Right hindlimb (tissue), 1 donor: ENCODE measurements around the gene PDCD1.
"Not testable (repeated sequence)": the region's sequence is repeated elsewhere in the genome, so short reads cannot be mapped to it uniquely, and the experiment has no call there.

Experiments used
- DNase-seq: peaks from one replicate; pipeline ENCODE4 v3.0.0-alpha.2; 2018

Gene PDCD1

GRCh38 chr2:241823531-241824437, 34.9 kb downstream of the PDCD1 start:
- peak; percentile 10 for DNase-seq

- peak; percentile 11 for DNase-seq
Measured at GRCh38 chr2:241822264-241822623, 36.5 kb downstream of the PDCD1 start.

GRCh38 chr2:241821460-241822263, 37.0 kb downstream of the PDCD1 start:
- DNase-seq: peak; percentile 12

GRCh38 chr2:241820625-241821384, 37.9 kb downstream of the PDCD1 start:
- peak; percentile 7 for DNase-seq

- DNase-seq: not testable (repeated sequence)
Measured at GRCh38 chr2:241819947-241820624, 38.6 kb downstream of the PDCD1 start.

- DNase-seq: peak; percentile 5
Measured at GRCh38 chr2:241818943-241819270, 39.8 kb downstream of the PDCD1 start.

- peak; percentile 5 for DNase-seq
Measured at GRCh38 chr2:241818229-241818942, 40.3 kb downstream of the PDCD1 start.

GRCh38 chr2:241817821-241818215, 40.9 kb downstream of the PDCD1 start:
- not testable (repeated sequence) for DNase-seq

GRCh38 chr2:241817126-241817820, 41.4 kb downstream of the PDCD1 start:
- DNase-seq: peak; percentile 15

- DNase-seq: no peak
Measured at GRCh38 chr2:241816431-241817121, 42.1 kb downstream of the PDCD1 start.

GRCh38 chr2:241815477-241816430, 42.9 kb downstream of the PDCD1 start:
- peak; percentile 21 for DNase-seq

GRCh38 chr2:241814643-241815476, 43.8 kb downstream of the PDCD1 start:
- DNase-seq: peak; percentile 16

GRCh38 chr2:241814393-241814642, 44.4 kb downstream of the PDCD1 start:
- no peak for DNase-seq

GRCh38 chr2:241813644-241814392, 44.9 kb downstream of the PDCD1 start:
- no peak for DNase-seq

GRCh38 chr2:241812730-241813643, 45.7 kb downstream of the PDCD1 start:
- peak; percentile 69 for DNase-seq

- no peak for DNase-seq
Measured at GRCh38 chr2:241811952-241812729, 46.6 kb downstream of the PDCD1 start.
